AML-193 (cell line): ENCODE measurements around the gene FILIP1L.
A peak's percentile ranks its signal among the peaks of the same experiment; 100 is the strongest.
"Not testable (repeated sequence)": the region's sequence is repeated elsewhere in the genome, so short reads cannot be mapped to it uniquely, and the experiment has no call there.

ENCODE experiments used
- DNase-seq, 2 experiments: peaks; one replicate each; lab custom pipeline; 2025; lab: John Stamatoyannopoulos, UW

FILIP1L gene

DNA sequence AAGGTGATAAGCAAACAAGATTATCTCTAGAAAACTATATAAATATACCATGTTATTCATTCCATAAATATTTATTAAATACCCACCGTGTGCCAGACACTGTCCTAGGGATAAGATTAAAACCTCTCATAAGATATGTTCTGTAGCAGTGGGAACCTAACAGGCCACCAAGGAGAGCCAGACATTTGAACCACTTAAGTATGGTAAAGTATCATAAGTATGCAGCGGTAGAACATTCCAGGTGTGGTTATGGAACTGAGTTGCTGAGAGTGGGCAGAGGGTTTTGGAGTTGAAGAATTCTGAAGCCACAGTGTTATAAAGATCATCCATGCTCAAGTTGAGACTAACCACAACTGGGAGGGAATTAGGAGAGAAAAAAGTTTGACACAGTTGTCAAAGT, 14.7 kb downstream of the FILIP1L start:
- no peak for DNase-seq

DNA sequence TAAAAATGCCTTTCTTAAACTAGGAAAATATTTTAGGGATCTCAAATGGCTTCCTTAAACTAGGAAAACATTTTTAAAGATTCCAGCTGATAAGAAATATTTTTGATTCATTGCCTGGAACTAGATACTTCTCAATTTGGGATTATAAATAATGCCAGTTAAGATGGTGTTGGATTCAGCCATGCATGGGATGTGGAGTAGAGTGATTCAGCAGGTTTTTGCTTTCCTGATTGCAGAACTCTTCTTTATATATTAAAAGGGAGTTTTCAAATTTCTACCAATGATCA, 15.6 kb downstream of the FILIP1L start:
- no peak for DNase-seq

DNA sequence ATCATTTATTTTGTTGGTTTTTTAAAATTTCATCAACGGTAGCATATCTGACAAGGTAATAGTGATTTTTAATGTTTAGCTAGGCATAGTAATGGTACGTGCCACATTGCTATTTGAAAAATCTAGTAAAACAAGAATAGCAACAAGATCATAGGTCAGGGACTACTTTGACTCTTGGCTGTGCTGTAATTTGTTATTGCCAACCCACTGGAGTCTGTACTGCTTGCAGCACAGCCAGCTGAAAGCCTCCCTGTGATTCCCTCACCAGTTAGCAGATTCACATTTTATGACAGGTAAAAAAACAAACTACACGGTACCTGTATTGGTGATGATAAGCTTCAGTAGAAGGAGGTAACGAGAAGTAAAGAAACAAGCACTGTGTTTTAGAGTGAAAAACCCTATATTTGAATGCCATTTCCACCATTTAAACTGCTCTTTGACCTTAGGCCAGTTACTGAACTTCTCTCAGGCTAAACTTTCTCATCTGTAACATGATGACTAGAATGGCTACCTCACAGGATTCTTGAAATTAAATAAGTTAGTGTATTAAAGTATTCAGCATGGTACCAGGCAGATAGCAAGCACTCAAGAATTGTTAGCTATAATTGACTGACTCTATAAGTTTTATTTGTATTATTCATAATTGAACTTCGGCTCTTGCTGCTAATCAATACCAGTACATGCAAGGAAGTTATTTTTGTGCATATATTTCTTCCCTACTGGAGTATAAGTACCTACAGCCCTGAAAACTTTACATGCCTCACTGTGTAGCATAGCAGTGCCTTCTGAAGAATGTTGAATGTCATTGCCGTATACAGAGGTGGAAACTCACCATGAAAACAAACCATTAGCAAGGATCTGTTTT, 16.1 kb downstream of the FILIP1L start:
- no peak for DNase-seq

DNA sequence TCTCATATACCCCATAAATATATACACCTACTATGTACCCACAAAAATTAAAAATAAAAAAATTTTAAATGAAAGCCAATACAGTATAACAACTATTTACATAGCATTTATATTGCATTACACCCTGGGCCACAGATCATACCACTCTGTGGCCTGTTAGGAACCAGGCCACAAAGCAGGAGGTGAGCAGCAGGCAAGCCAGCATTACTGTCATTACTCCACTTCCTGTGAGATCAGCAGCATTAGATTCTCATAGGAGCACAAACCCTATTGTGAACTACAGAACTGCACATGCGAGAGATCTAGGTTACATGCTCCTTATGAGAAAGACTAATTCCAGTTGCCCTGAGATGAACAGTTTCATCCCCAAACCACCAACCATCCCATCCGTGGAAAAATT, 17.4 kb downstream of the FILIP1L start:
- peak; percentile 61 to 62 for DNase-seq

DNA sequence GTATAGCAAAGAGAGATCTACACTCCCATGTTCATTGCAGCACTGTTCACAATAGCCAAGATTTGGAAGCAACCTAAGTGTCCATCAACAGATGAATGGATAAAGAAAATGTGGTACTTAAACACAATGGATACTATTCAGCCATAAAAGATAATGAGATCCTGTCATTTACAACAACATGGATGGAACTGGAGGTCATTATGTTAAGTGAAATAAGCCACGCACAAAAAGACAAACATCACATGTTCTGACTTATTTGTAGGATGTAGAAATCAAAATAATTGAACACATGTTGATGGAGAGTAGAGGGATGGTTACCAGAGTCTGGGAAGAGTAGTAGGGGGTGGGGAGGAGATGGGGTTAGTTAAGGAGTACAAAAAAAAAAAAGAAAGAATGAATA, 18.0 kb downstream of the FILIP1L start:
- not testable (repeated sequence) for DNase-seq

DNA sequence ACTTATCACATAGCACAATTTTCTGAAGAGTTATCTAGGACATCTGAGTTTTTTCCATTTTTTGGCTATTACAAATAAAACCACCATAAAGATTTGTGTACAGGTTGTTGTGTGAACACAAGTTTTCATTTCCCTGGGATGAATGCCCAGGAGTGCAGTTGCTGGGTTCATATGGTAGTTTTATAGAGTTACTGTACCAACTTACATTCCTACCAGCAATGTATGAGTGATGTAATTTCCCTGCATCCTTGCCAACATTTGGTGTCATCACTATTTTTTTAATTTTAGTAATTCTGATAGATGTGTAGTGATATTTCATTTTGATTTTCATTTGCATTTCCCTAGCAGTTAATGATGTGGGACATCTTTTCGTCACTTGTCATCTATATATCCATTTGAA, 20.5 kb downstream of the FILIP1L start:
- no peak for DNase-seq

DNA sequence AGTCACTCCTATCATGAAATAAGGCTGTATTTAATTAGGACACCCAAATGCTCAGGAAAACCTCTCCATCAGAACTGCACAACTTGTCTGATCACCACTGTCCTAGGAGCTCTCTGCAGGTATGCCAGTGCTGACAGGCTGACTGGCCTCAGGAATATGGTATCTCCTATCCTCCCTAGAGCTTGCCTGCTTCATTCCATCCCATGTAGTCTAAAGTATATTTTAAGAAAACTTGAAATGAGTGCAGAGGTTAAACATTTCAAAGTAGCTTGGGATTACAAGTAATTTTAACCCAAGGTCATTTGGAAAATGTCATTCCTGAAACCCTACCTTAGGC, 23.7 kb downstream of the FILIP1L start:
- no peak for DNase-seq

DNA sequence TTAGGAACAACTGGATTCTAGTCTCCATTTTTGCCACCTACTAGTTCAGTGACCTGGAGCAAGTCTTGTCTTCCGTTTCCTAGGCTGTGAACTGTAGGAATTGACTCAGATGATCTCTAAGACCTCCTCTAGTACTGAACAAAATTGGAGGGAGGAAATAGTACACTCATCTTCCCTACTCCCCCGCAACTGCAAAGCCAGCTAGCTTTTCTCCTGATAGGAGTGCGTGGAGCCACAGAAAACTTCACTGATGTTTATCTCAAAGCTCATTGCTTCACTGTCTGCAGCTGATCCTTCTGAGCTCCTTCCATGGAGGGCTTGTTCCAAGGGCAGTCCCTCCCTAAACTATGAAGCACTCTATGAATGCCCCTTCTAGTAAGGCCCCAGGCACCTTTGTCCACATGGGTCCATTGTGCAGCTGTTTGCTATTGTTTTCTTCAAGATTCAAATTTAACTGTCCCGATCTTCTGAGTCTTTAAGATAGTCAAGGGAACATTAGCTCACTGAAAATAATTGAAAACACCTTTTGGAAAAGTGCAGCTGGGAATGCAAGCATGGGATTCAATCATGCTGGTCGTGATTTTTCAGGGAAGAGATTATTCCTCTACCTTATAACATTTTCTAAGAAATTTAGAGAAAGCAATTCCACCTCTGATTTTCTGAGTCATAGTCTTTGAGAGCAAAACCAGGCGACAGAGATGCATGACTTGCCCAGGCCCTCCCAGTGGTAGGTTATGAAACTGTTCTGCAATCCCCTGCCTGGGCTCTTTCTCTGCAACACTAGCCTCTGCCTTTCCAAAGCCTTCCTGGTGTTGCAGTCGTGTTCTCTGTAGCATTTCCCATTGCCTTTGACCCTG, 24.3 kb downstream of the FILIP1L start:
- peak; percentile 91 to 93 for DNase-seq

DNA sequence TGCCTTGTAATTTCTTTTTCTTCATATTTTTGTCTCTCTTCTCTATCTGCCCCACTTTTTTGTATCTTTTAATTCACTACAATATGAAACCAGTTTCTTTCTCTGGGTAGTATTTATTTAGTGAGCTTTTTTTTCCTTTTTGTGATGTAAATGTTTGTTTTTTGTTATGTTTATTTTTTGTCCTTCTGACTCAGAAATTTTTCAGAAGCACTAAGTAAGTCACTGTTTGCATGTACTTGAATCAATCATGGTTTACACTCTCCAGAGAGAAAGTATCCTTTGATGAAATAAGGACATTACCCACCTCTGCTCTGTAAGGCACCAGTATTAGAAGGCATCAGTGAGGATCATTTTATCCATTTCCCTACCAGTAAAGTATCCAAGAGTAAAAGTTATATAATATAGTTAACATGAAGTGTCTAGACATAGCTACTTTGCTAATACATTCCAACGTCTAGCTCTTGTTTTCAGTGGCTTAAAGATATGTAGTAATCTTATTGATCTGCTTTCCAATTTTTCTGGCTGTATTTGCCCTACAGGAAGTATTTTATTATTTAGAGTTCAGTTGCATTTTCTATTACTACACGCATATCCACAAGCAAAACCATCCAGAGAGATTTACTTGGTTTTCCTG, 25.4 kb downstream of the FILIP1L start:
- DNase-seq: no peak

DNA sequence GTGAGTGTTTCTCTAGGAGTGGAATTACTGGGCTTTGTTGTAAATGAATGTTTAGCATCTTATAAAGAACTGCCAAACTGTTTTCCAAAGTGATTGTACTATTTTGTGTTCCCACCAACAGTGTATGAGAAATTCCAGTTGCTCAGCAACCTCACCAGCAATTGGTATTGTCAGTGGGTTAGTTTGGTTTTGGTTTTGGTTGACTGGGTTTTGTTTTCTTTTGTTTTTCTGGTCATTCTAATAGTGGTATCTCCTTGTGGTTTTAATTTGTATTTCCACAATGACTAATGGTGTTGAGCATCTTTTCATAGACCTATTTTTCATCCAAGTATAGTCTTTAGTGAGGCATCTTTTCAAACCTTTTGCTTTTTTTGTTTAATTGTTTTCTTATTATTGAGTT, 27.1 kb downstream of the FILIP1L start:
- DNase-seq: no peak

DNA sequence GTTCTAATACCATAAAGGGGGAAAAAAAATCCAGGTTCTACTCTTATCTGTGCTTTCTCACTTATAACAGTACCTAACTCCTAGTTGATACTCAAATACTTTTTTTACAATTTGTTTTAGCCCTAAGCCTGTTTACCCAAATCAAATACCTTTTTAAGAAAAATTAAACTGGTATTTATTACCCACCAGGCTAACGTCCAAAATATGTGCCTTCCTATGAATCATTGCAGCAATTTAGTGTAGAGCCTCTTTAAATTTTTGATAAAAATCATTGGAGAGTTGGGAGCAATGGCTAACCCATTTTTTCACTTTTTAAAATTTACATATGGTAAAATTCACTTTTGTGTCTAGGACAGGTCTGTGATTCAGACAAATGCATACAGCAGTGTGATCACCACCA, 27.9 kb downstream of the FILIP1L start:
- DNase-seq: no peak

DNA sequence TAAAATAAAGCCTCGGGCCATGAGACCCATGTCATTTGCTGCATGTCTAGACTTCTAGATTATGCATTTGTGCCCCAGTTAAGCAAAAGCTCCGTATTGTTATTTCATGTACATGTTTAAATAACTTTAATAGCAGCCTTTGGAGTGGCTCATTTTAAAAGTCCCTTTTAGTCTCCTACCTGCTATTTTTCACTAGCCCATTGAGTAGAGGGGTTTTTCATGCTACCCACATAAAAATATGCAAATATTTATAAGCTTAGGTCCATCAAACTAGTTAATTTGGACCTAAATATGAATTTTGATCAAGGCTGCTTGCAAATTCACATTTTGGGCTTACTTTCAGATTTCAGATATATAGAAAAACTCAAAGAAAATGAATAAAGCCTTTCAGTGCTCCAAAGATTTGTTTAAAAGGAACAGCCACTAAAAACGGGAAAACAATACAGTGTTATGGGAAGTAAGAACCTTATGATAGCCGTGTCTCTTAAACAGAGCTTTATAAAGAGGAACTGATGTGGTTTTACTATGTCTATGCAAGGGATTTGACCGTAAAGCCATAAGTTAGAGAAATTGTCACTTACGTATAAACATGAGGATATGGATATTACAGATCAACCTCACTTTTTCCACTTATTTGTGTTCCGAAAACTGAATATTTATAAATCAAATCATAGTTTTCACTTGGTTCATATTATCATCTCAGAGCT, 30.0 kb downstream of the FILIP1L start:
- DNase-seq: peak; percentile 88 to 89

DNA sequence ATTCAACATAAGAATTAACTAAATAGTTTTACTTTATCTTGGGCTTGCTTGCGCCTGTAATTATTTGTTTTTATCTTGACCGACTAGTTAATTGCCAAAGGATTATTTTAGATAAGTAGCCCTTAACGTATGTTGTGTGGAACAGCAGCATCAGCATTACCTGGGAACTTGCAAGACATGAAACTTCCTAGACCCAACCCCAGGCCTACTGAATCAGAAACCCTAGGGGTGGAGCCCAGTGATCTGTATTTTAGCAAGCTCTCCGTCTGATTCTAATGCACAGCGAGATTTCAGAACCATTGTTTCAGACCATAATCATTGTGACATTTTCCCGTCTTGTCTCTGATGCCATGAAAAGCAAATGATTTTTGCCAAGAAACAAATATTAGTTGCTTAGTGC, 31.1 kb downstream of the FILIP1L start:
- DNase-seq: no peak

DNA sequence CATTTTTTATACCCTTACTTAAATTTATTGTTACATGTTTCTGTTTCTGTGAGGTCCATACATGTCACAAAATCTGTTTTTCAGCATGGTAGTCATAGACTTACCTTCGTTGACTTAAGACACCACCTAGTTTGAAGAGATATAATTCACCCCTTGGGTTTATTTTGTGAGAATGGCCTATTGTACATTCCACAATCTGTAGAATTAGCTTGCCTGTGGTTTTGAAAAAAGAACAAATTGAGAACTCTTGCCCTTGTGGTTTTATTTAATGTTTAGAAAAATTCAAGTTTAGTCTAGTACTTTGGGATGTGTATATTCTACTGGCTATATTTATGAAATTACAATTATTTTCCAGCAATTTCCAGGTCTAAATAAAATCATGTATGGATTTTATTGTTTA, 31.6 kb downstream of the FILIP1L start:
- DNase-seq: no peak

DNA sequence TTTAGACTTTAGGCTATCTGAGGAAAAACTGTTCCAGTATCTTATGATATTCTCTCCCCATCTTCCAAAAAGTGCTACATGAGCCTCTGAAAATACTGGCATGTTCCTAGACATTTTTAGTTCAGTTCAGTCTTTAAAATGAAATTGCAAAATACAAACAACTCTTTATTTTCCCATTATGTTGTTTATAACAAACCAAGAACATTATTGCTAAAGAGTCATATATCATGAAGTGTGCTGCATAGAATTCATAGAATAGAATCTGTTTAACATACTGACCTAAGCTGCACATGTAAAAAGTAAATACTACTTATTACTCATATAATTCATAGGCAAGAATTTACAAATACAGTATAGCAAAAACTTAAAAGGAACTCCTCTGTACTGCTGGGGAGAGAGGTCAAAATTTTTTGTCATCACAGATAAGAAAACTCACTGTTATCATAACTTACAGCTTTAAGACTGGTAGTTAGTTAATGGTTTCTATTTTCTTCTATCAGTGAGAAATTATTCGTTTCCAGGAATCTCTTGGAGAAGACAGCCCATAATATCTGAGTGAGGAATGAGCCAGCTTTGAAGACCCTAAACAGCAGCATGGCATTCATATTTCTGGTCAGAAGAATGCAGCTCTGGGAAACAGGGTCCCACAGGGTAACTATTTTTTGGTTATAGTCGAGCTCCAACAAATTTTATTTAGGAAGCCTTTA, 32.2 kb downstream of the FILIP1L start:
- DNase-seq: no peak

DNA sequence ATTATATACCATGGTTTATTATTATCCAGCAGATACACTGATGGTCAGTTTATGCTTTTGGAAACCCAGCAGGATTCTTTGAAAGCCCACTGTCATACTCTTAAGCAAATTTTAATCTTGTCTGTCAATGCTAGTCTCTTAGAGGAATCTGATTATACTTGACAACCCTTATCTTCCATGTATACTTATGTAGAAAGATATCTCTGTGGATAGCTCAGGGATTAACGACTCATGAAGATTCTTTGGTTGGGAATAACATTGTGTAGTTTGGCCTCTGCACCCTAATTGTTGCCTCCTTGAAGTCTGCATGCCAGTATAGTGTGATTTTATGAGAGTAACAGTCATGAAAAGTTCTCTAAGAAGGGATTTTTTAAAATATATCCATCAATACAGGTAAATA, 33.0 kb downstream of the FILIP1L start:
- no peak for DNase-seq

DNA sequence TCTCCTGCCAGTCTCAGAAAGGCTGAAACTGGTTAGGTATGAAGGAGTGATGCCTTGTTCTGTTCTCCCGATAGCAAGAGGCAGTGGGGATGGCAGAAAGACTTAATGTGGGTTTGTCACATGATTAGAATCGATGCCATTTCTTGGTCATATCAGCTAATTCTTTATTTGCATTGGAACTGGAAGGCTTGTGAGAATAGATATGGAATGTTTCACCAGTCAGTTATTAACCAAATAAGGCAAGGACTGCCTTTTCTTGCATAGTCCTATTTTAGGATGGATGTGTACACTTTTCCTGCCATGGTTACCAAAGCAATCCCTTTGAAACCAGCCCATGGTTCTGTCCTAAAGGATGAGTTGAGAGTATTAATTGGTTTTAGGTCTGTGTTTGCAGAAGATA, 33.7 kb downstream of the FILIP1L start:
- no peak for DNase-seq

DNA sequence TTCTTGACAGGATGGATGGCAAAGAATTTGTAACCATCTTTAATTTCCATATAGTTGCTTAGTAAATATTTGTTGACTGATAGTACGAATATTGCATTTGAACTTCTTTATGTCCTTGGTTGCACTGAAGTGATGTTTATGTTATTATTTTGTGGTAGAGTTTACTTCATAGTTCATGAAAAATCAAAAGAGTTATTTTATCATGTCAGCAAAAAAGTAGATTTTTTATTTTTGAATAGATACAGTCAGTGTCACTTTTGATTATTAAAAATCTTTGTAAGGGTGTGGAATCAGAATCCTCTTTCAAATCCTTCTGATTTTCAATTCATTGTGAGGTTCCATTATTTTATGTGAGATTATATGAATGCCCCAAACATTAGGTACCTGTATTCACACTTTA, 35.0 kb downstream of the FILIP1L start:
- DNase-seq: no peak

DNA sequence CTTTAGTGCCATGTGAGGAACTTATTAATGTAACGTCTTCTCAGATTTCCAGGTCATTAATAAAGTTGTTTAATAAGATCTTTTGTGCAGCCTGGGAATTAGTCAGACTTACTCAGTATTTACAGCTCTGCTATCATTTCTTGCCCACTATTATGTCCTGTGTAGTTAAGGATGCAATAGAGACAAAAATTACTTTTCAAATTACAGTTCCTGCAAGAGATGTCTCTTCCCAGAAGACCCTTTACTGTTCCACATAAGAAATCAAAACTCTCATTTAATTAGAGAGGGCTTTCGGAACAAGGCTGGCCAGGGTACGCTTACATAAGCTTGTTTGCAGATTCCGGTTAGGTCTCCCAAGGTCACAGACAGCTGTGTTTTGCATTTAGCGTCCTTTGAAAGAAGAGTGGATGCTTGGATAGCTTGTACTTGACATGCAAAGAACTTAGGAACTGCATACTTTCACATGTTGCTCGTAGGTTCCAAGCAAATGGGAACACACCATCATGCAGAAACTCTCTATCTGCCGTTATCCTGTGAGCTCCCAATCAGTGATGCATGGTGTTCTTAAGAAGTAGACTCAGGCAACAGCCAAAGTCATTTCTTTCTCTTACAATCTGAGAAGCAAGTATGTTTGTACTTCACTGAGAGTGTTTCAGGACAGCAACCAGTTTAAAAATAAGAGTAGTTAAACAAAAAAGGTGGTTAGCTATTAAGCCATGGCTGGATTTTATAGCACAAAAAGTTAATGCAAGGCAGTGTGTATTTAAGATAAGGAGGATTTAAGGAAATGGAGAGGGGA, 37.4 kb downstream of the FILIP1L start:
- DNase-seq: no peak

DNA sequence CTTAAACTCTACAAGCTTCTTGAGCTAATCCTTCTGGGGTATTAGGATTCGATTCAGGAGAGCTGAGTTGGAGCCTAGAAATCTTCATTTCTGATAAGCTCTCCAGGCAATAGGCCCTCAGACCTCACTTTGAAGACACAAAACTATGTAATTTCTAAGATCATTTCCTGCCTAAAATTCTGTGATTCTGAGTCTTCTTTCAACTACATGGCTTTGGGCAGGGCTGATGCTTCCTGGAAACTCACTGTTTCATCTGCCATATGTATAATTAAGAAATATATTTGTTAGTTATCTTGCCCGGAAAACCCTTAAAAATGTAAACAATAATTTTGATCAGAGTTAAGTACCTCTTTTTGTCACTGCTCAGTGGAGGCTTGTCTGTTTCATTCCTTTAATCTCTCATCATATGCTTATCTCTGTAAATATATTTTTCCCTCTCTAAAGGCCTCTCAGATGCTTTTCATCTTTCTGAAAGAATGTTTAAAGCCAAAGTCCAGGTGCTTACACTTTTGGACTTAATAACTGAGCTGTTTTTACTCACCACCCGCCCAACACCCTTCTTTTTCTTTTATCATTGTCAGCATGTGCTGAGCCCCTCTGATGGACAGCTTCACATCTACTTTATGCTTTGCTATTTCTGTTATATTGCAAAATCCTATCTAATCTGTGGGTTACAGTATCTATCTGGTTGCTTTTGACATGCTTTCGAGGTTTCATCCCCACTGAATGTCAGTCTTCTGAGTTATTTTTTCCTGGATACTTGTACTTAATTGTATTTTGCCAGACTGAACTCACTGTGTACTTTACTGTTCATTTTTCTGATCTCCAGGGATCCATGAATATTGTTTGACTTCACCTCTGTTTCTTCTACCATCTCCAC, 38.2 kb downstream of the FILIP1L start:
- DNase-seq: no peak
